Cerebellar nuclear complex (tissue), 1 donor: ENCODE measurements around the gene PCNX3.

Experiments used
- DNase-seq, 2 experiments: peaks; one replicate each; lab custom pipeline; 2025; lab: John Stamatoyannopoulos, UW

PCNX3 gene

GRCh38 chr11:65598258-65598699, 17.3 kb upstream of the PCNX3 start:
- no peak for DNase-seq

- no peak for DNase-seq
Observed at GRCh38 chr11:65599216-65599954, 16.2 kb upstream of the PCNX3 start.

GRCh38 chr11:65599955-65600246, 15.7 kb upstream of the PCNX3 start:
- no peak for DNase-seq

GRCh38 chr11:65604258-65604657, 11.3 kb upstream of the PCNX3 start:
- DNase-seq = no peak

- peak; percentile 68 to 95 for DNase-seq
Observed at GRCh38 chr11:65606876-65607613, 8.5 kb upstream of the PCNX3 start.

GRCh38 chr11:65607614-65608426, 7.8 kb upstream of the PCNX3 start:
- DNase-seq = no peak

- no peak for DNase-seq
Observed at GRCh38 chr11:65609229-65609628, 6.3 kb upstream of the PCNX3 start.

- DNase-seq = no peak
Observed at GRCh38 chr11:65609665-65610064, 5.9 kb upstream of the PCNX3 start.

- DNase-seq = no peak
Observed at GRCh38 chr11:65610404-65610803, 5.2 kb upstream of the PCNX3 start.

- no peak for DNase-seq
Observed at GRCh38 chr11:65611028-65611757, 4.4 kb upstream of the PCNX3 start.

- no peak for DNase-seq
Observed at GRCh38 chr11:65611758-65612603, 3.6 kb upstream of the PCNX3 start.

GRCh38 chr11:65612691-65613090, 2.9 kb upstream of the PCNX3 start:
- DNase-seq = no peak

GRCh38 chr11:65613091-65613928, 2.3 kb upstream of the PCNX3 start:
- DNase-seq = peak in 1 of 2 experiments; percentile 22

GRCh38 chr11:65615950-65616574, 486 bp downstream of the PCNX3 start:
- no peak for DNase-seq

GRCh38 chr11:65616575-65617001, 1.0 kb downstream of the PCNX3 start:
- DNase-seq = no peak

- no peak for DNase-seq
Observed at GRCh38 chr11:65617136-65617850, 1.7 kb downstream of the PCNX3 start.

- no peak for DNase-seq
Observed at GRCh38 chr11:65617990-65618751, 2.6 kb downstream of the PCNX3 start.

GRCh38 chr11:65618763-65619162, 3.2 kb downstream of the PCNX3 start:
- no peak for DNase-seq
